DMS53 (cell line): ENCODE results near the gene AK2.
A peak's percentile ranks its signal among the peaks of the same experiment; 100 is the strongest.

Experiments
- DNase-seq: peaks from one replicate; lab custom pipeline; 2025; lab: John Stamatoyannopoulos, UW

AK2 gene

GRCh38 chr1:32972814-32973428 lies 63.8 kb downstream of the AK2 start:
- peak; percentile 84 for DNase-seq

GRCh38 chr1:32971576-32971975 lies 65.1 kb downstream of the AK2 start:
- no peak for DNase-seq

- no peak for DNase-seq
These were observed 65.5 kb downstream of the AK2 start for GRCh38 chr1:32971156-32971555.

- DNase-seq, result peak; percentile 42
These were observed 67.1 kb downstream of the AK2 start for GRCh38 chr1:32969566-32969965.

- no peak for DNase-seq
These were observed 68.7 kb downstream of the AK2 start for GRCh38 chr1:32967888-32968568.

- DNase-seq, result no peak
These were observed 69.8 kb downstream of the AK2 start for GRCh38 chr1:32966900-32967299.

GRCh38 chr1:32965251-32965747 lies 71.4 kb downstream of the AK2 start:
- DNase-seq, result no peak

GRCh38 chr1:32964461-32965250 lies 72.0 kb downstream of the AK2 start, which contains the start of gene RNF19B:
TSS of gene RNF19B (minus strand) at chr1:32964809. CDS start at chr1:32964685, 124 bp downstream.
- peak; percentile 98 for DNase-seq

- DNase-seq, result peak; percentile 77
These were observed 72.8 kb downstream of the AK2 start for GRCh38 chr1:32963746-32964460.

GRCh38 chr1:32962248-32962896 lies 74.3 kb downstream of the AK2 start:
- peak; percentile 30 for DNase-seq

- DNase-seq, result no peak
These were observed 75.8 kb downstream of the AK2 start for GRCh38 chr1:32960819-32961355.

GRCh38 chr1:32960342-32960741 lies 76.3 kb downstream of the AK2 start:
- DNase-seq, result no peak

- no peak for DNase-seq
These were observed 77.9 kb downstream of the AK2 start for GRCh38 chr1:32958827-32959226.
